Epidermal melanocyte (primary cell): ENCODE measurements around the gene DOCK7.

ENCODE experiments used
- DNase-seq: peaks from one replicate; pipeline ENCODE4 v3.0.0; 2011; ENCODE audit warnings: low spot score; ENCODE audit not compliant: insufficient read length

DOCK7 gene

DNA sequence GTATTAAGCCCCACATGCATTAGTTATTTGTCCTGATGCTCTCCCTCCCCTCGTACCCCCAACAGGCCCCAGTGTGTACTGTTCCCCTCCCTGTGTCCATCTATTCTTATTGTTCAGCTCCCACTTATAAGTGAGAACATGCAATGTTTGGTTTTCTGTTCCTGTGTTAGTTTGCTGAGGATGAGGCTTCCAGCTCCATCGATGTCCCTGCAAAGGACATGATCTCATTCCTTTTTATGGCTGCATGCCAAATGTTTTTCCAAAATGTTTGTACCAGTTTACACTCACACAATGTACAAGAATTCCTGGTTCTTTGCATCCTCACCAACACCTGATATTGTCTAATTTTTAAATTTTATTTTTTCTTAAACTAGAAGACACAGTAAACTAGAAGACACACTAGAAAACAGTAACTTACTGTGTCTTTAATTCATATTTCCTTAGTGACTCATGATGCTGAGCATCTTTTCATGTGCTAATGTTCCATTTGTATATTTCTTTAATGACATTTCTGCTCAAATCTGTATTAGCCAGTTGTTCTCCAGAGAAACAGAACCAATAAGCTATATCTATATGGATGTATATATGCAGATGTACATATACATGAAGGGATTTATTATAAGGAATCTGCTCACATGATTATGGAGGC, 270.7 kb downstream of the DOCK7 start:
- DNase-seq = no peak

DNA sequence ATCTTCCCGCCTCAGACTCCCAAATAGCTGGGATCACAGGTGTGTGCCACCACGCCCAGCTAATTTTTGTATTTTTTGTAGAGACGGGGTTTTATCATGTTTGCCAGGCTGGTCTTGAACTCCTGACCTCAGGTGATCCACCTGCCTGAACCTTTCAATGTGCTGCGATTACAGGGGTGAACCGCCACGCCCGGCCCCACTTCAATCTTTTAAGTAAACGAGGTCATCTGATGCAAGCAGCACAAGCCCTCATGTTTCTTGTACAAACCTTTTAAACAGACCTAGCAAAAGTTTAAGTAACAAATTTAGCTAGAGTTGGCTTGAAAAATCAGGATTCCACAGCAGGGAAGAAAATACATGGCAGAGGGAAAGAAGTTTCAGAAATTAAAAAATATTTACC, 272.5 kb downstream of the DOCK7 start:
- no peak for DNase-seq

- DNase-seq = peak; percentile 51
These were observed 280.7 kb downstream of the DOCK7 start for GRCh38 chr1:62407398-62408009.

GRCh38 chr1:62406576-62406975, 281.6 kb downstream of the DOCK7 start:
- DNase-seq = no peak

- no peak for DNase-seq
These were observed 282.9 kb downstream of the DOCK7 start for GRCh38 chr1:62405247-62405646.
